T-helper 1 cell treated with Interleukin-12 subunit alpha and Interleukin-12 subunit beta and Interleukin-4 antibody, amounts not matched to agents 30 μg/mL and 1 μg/mL, for 36 hours (primary cell): ENCODE results near the gene GABRR1.

Experiments used
- H3K27ac Mint-ChIP-seq: one replicate; pipeline ENCODE4 v1.8.0; 2021; ENCODE audit warnings: mild to moderate bottlenecking, mixed read lengths
- H3K27me3 Mint-ChIP-seq: one replicate; pipeline ENCODE4 v1.8.0; 2021; ENCODE audit warnings: low read depth, mixed read lengths
- H3K36me3 Mint-ChIP-seq: one replicate; pipeline ENCODE4 v1.8.0; 2021; ENCODE audit warnings: low read depth, mixed read lengths
- H3K4me1 Mint-ChIP-seq: one replicate; pipeline ENCODE4 v1.8.0; 2021; ENCODE audit warnings: low read depth, mixed read lengths
- H3K4me3 Mint-ChIP-seq: one replicate; pipeline ENCODE4 v1.8.0; 2021; ENCODE audit warnings: mild to moderate bottlenecking, moderate library complexity, mixed read lengths
- H3K9me3 Mint-ChIP-seq: one replicate; pipeline ENCODE4 v1.8.0; 2021; ENCODE audit warnings: mixed read lengths

The GABRR1 gene

GRCh38 chr6:89160331-89161092 is 56.6 kb downstream of the GABRR1 start:
- Mint-ChIP-seq H3K36me3 (peaks cover 12% of the 10 kb centered on the region), H3K9me3 (no peaks in the 10 kb centered on the region), H3K4me1 (no peaks in the 10 kb centered on the region), H3K4me3 (no peak overlapping the region), H3K27me3 (no peaks in the 10 kb centered on the region), H3K27ac (no peak overlapping the region)

- Mint-ChIP-seq H3K27me3 (no peaks in the 10 kb centered on the region), H3K27ac (no peak overlapping the region), H3K36me3 (peaks cover 6% of the 10 kb centered on the region), H3K4me1 (no peaks in the 10 kb centered on the region), H3K9me3 (no peaks in the 10 kb centered on the region), H3K4me3 (no peak overlapping the region)
These were observed 63.0 kb downstream of the GABRR1 start for GRCh38 chr6:89154131-89154530.

- H3K9me3 Mint-ChIP-seq = no peaks in the 10 kb centered on the region
- peaks cover 12% of the 10 kb centered on the region for H3K4me1 Mint-ChIP-seq
- no peak overlapping the region for H3K27ac Mint-ChIP-seq
- peak overlapping the region; percentile 40 for H3K4me3 Mint-ChIP-seq
- peaks cover 14% of the 10 kb centered on the region for H3K27me3 Mint-ChIP-seq
- peaks cover 5% of the 10 kb centered on the region for H3K36me3 Mint-ChIP-seq
These were observed 69.0 kb downstream of the GABRR1 start for GRCh38 chr6:89148016-89148750.

- peaks cover 22% of the 10 kb centered on the region for H3K27me3 Mint-ChIP-seq
- peak overlapping the region; percentile 64 for H3K4me3 Mint-ChIP-seq
- peak overlapping the region; percentile 39 for H3K27ac Mint-ChIP-seq
- H3K36me3 Mint-ChIP-seq = peaks cover 5% of the 10 kb centered on the region
- peaks cover 12% of the 10 kb centered on the region for H3K4me1 Mint-ChIP-seq
- H3K9me3 Mint-ChIP-seq = no peaks in the 10 kb centered on the region
These were observed 70.1 kb downstream of the GABRR1 start for GRCh38 chr6:89146718-89147700.

GRCh38 chr6:89145956-89146717 is 71.0 kb downstream of the GABRR1 start, which contains the start of gene PM20D2:
Gene PM20D2 (plus strand): TSS chr6:89146055. CDS start chr6:89146145, 90 bp downstream.
- H3K9me3 Mint-ChIP-seq = no peaks in the 10 kb centered on the region
- peaks cover 22% of the 10 kb centered on the region for H3K27me3 Mint-ChIP-seq
- H3K27ac Mint-ChIP-seq = peak within 1 kb of the TSS; percentile 93
- peak within 1 kb of the TSS; percentile 91 for H3K4me3 Mint-ChIP-seq
- H3K4me1 Mint-ChIP-seq = peaks cover 12% of the 10 kb centered on the region
- peaks cover 5% of the 10 kb centered on the region for H3K36me3 Mint-ChIP-seq

- peaks cover 22% of the 10 kb centered on the region for H3K27me3 Mint-ChIP-seq
These were observed 71.8 kb downstream of the GABRR1 start for GRCh38 chr6:89145091-89145955.

GRCh38 chr6:89144354-89144906 is 72.7 kb downstream of the GABRR1 start:
- no peaks in the 10 kb centered on the region for H3K9me3 Mint-ChIP-seq
- H3K27me3 Mint-ChIP-seq = peaks cover 22% of the 10 kb centered on the region
- H3K4me3 Mint-ChIP-seq = no peak overlapping the region
- H3K4me1 Mint-ChIP-seq = peaks cover 12% of the 10 kb centered on the region
- H3K36me3 Mint-ChIP-seq = peaks cover 3% of the 10 kb centered on the region
- no peak overlapping the region for H3K27ac Mint-ChIP-seq

More at GRCh38 chr6:89145091-89145955, 71.8 kb downstream of the GABRR1 start:
- Mint-ChIP-seq H3K27ac (peak overlapping the region; percentile 93), H3K4me1 (peaks cover 12% of the 10 kb centered on the region), H3K4me3 (peak overlapping the region; percentile 91), H3K36me3 (peaks cover 5% of the 10 kb centered on the region), H3K9me3 (no peaks in the 10 kb centered on the region)

- H3K27ac Mint-ChIP-seq = no peak overlapping the region
- H3K27me3 Mint-ChIP-seq = peaks cover 22% of the 10 kb centered on the region
- H3K9me3 Mint-ChIP-seq = no peaks in the 10 kb centered on the region
- H3K4me3 Mint-ChIP-seq = no peak overlapping the region
- no peaks in the 10 kb centered on the region for H3K4me1 Mint-ChIP-seq
- no peaks in the 10 kb centered on the region for H3K36me3 Mint-ChIP-seq
These were observed 76.6 kb downstream of the GABRR1 start for GRCh38 chr6:89140347-89141156.

- H3K4me1 Mint-ChIP-seq = no peaks in the 10 kb centered on the region
These were observed 77.4 kb downstream of the GABRR1 start for GRCh38 chr6:89139509-89140346.

GRCh38 chr6:89138173-89138572 is 79.0 kb downstream of the GABRR1 start:
- H3K27me3 Mint-ChIP-seq = peaks cover 8% of the 10 kb centered on the region

More at GRCh38 chr6:89139509-89140346, 77.4 kb downstream of the GABRR1 start:
- Mint-ChIP-seq H3K27ac (no peak overlapping the region), H3K4me3 (no peak overlapping the region), H3K27me3 (peaks cover 19% of the 10 kb centered on the region), H3K36me3 (no peaks in the 10 kb centered on the region), H3K9me3 (no peaks in the 10 kb centered on the region)

GRCh38 chr6:89134723-89135122 is 82.4 kb downstream of the GABRR1 start:
- H3K27ac Mint-ChIP-seq = no peak overlapping the region
- H3K4me3 Mint-ChIP-seq = no peak overlapping the region
- H3K36me3 Mint-ChIP-seq = no peaks in the 10 kb centered on the region
- no peaks in the 10 kb centered on the region for H3K27me3 Mint-ChIP-seq
- no peaks in the 10 kb centered on the region for H3K4me1 Mint-ChIP-seq
- no peaks in the 10 kb centered on the region for H3K9me3 Mint-ChIP-seq

More at GRCh38 chr6:89138173-89138572, 79.0 kb downstream of the GABRR1 start:
- Mint-ChIP-seq H3K4me1 (no peaks in the 10 kb centered on the region), H3K36me3 (no peaks in the 10 kb centered on the region), H3K27ac (no peak overlapping the region), H3K9me3 (no peaks in the 10 kb centered on the region), H3K4me3 (no peak overlapping the region)
